IMR-90 (cell line): ENCODE data around the gene IL18BP. TPM values are rescaled to one million over a fixed set of nuclear protein-coding genes. Genes with fewer than 3 reads are reported as not detected.
A peak's percentile ranks its signal among the peaks of the same experiment; 100 is the strongest.

Experiments
- ATAC-seq: fragments of 200-7000 bp; cut with Tn5 transposase; 2 replicates; pipeline ENCODE4 v1.9.1; 2020; ENCODE audit warnings: low read depth, mild to moderate bottlenecking, moderate library complexity
- BruUV-seq: library from RNA; stranded (reverse); fragments of 400-500 nt; replicated peaks from 2 replicates; lab custom pipeline; 2021; lab: Mats Ljungman, UMichigan
- CTCF ChIA-PET: fragments of 300-600 bp; formaldehyde crosslinking; extraction: SDS; loops from one replicate; lab custom pipeline; 2021; ENCODE audit warnings: antibody characterized with exemption; lab: Yijun Ruan, JAX
- POLR2A ChIA-PET: fragments of 300-600 bp; sonication (Branson Sonifier 250); formaldehyde crosslinking; loops from one replicate; lab custom pipeline; 2022; ENCODE audit warnings: antibody characterized with exemption; ENCODE audit not compliant: unreplicated experiment; lab: Charles Lee
- DNase-seq: peaks from one replicate; pipeline ENCODE4 v3.0.0; 2013
- H2AFZ ChIP-seq: replicated peaks from 2 replicates; pipeline ENCODE3; 2013; ENCODE audit warnings: low read length, mild to moderate bottlenecking; ENCODE audit not compliant: poor library complexity
- H2AK5ac ChIP-seq: 2 replicates; pipeline ENCODE4 v1.6.1; 2013; ENCODE audit warnings: low read depth, low read length, inconsistent platforms
- H2AK9ac ChIP-seq: replicated peaks from 2 replicates; pipeline ENCODE3; 2013; ENCODE audit warnings: mild to moderate bottlenecking, low read depth, low read length, moderate library complexity; ENCODE audit not compliant: poor library complexity
- H2BK120ac ChIP-seq: 2 replicates; pipeline ENCODE4 v1.6.1; 2013; ENCODE audit warnings: low read depth, low read length, inconsistent platforms
- H2BK15ac ChIP-seq: 3 replicates; pipeline ENCODE4 v1.6.1; 2013; ENCODE audit warnings: low read depth, low read length, inconsistent platforms
- H2BK20ac ChIP-seq: 2 replicates; pipeline ENCODE4 v1.6.1; 2013; ENCODE audit warnings: low read depth, mild to moderate bottlenecking, inconsistent platforms, low read length, moderate library complexity
- H2BK5ac ChIP-seq: 2 replicates; pipeline ENCODE4 v1.6.1; 2013; ENCODE audit warnings: mild to moderate bottlenecking, low read depth, low read length, inconsistent platforms; ENCODE audit not compliant: poor library complexity, severe bottlenecking
- H3K14ac ChIP-seq: replicated peaks from 2 replicates; pipeline ENCODE4 v1.6.1; 2013; ENCODE audit warnings: low read depth, low read length, inconsistent platforms
- H3K18ac ChIP-seq: 2 replicates; pipeline ENCODE4 v1.6.1; 2013; ENCODE audit warnings: low read depth, low read length, control low read depth
- H3K23ac ChIP-seq: 2 replicates; pipeline ENCODE4 v1.6.1; 2013; ENCODE audit warnings: low read depth, low read length, inconsistent platforms
- H3K27ac ChIP-seq: 2 replicates; pipeline ENCODE4 v1.5.1; 2013; ENCODE audit warnings: mild to moderate bottlenecking, control low read depth, low read length; ENCODE audit not compliant: insufficient read depth
- H3K27me3 ChIP-seq: 2 replicates; pipeline ENCODE4 v1.6.1; 2013; ENCODE audit warnings: low read length; ENCODE audit not compliant: control insufficient read depth, insufficient read depth
- H3K36me3 ChIP-seq: 2 replicates; pipeline ENCODE4 v1.6.1; 2013; ENCODE audit warnings: low read length, mixed read lengths; ENCODE audit not compliant: control insufficient read depth, insufficient read depth
- H3K4ac ChIP-seq: 2 replicates; pipeline ENCODE4 v1.6.1; 2013; ENCODE audit warnings: low read depth, low read length, inconsistent platforms
- H3K4me1 ChIP-seq: 2 replicates; pipeline ENCODE4 v1.6.1; 2013; ENCODE audit warnings: low read length, mixed read lengths; ENCODE audit not compliant: control insufficient read depth, insufficient read depth
- H3K4me2 ChIP-seq: 2 replicates; pipeline ENCODE4 v1.6.1; 2013; ENCODE audit warnings: low read depth, mild to moderate bottlenecking, control low read depth, low read length, moderate library complexity
- H3K4me3 ChIP-seq: 2 replicates; pipeline ENCODE4 v1.5.1; 2013; ENCODE audit warnings: low read depth, mild to moderate bottlenecking, control low read depth, low read length, moderate library complexity; ENCODE audit not compliant: insufficient read depth
- H3K56ac ChIP-seq: 2 replicates; pipeline ENCODE4 v1.6.1; 2013; ENCODE audit warnings: low read length, inconsistent platforms; ENCODE audit not compliant: insufficient read depth; ENCODE audit errors: extremely low read depth
- H3K79me1 ChIP-seq, 2 experiments: 2 replicates each; pipeline ENCODE4 v1.6.1; 2013; ENCODE audit warnings: low read length in 2 of 2, inconsistent platforms in 1 of 2, low read depth in 1 of 2
- H3K9ac ChIP-seq: 2 replicates; pipeline ENCODE4 v1.6.1; 2013; ENCODE audit warnings: low read depth, low read length, control low read depth
- H3K9me1 ChIP-seq: 2 replicates; pipeline ENCODE4 v1.6.1; 2013; ENCODE audit warnings: low read length, inconsistent platforms; ENCODE audit not compliant: insufficient read depth
- H3K9me3 ChIP-seq: 2 replicates; pipeline ENCODE4 v1.6.1; 2013; ENCODE audit warnings: low read length; ENCODE audit not compliant: control insufficient read depth, insufficient read depth
- H4K20me1 ChIP-seq: 2 replicates; pipeline ENCODE4 v1.6.1; 2013; ENCODE audit warnings: low read length, inconsistent platforms; ENCODE audit not compliant: insufficient read depth
- H4K5ac ChIP-seq: 2 replicates; pipeline ENCODE4 v1.6.1; 2013; ENCODE audit warnings: mild to moderate bottlenecking, low read depth, low read length, control low read depth
- H4K8ac ChIP-seq, 2 experiments: 2 replicates each; pipeline ENCODE4 v1.6.1; 2013; ENCODE audit warnings: low read depth in 2 of 2, low read length in 2 of 2, control low read depth in 1 of 2, inconsistent platforms in 1 of 2
- H4K91ac ChIP-seq: 2 replicates; pipeline ENCODE4 v1.6.1; 2013; ENCODE audit warnings: low read depth, low read length, inconsistent platforms; ENCODE audit not compliant: insufficient read depth
- MAFK ChIP-seq: IDR thresholded peaks from 2 replicates; pipeline ENCODE4 v1.6.1; 2012; ENCODE audit warnings: low read depth, low read length, improper control_type of control experiment
- NFE2L2 ChIP-seq: fragments of 150-350 bp; IDR thresholded peaks from 2 replicates; pipeline ENCODE4 v1.6.1; 2016; ENCODE audit warnings: low read depth, mild to moderate bottlenecking, low read length
- WGBS, 2 experiments: methylation state at CpG; one replicate each; pipeline versions ENCODE4 v1.1.5 to v1.1.7; 2013; ENCODE audit warnings: missing lambda C conversion rate in 2 of 2; ENCODE audit not compliant: insufficient read length in 1 of 2; ENCODE audit errors: extremely low coverage in 2 of 2; 5-methylcytosine and 5-hydroxymethylcytosine counted together
- dilution Hi-C: fragments of 300-500 bp; cut with HindIII; formaldehyde crosslinking; loops from one replicate; pipeline ENCODE4 v1.14.3; 2018; ENCODE audit warnings: low sequenced_read_pairs; ENCODE audit not compliant: unreplicated experiment
- in situ Hi-C: fragments of 300-500 bp; cut with MboI; formaldehyde crosslinking; loops from 3 replicates; pipeline ENCODE4 v1.14.3; 2019; ENCODE audit warnings: low sequenced_read_pairs, inconsistent platforms, mixed read lengths
- intact Hi-C: fragments of 100-400 bp; cut with micrococcal nuclease; formaldehyde crosslinking; loops from 2 replicates; pipeline ENCODE4 v1.10.0; 2022
- polyA plus RNA-seq, 3 experiments: library from polyadenylated mRNA; depleted of rRNA; stranded (reverse); fragments of >200 nt; gene quantifications; 2 replicates each; pipeline ENCODE4 v1.2.3, GENCODE V29; 2012; ENCODE audit warnings: low replicate concordance in 1 of 3
- total RNA-seq: library from RNA; depleted of rRNA; stranded (reverse); fragments of >200 nt; gene quantifications from 2 replicates; pipeline ENCODE4 v1.2.3, GENCODE V29; 2012

The IL18BP gene
- total and polyA plus RNA-seq, 2 of the 4 experiments (the other 2 are of a cell fraction): 0.90 to 3.2 TPM

GRCh38 chr11:71971680-71972079, 27.0 kb upstream of the IL18BP start:
- Histone ChIP-seq H4K20me1 (no peaks in the 10 kb centered on the region; the same call in 1 of the 2 replicates), H2BK15ac (no peak overlapping the region), H4K91ac (no peak overlapping the region), H3K56ac (no peak overlapping the region), H3K4me3 (no peak overlapping the region), H3K4me1 (0 out of 2 replicates have a peak, but pooled peaks cover 2% of the 10 kb centered on the region), H3K9me3 (no peaks in the 10 kb centered on the region), H3K27ac (no peak overlapping the region), H3K4me2 (no peak overlapping the region), H4K5ac (no peak overlapping the region), H4K8ac (no peak overlapping the region), H2BK20ac (no peak overlapping the region), H2BK5ac (no peak overlapping the region), H2AFZ (no peak overlapping the region), H3K23ac (no peak overlapping the region), H2AK5ac (no peak overlapping the region), H2BK120ac (no peak overlapping the region), H2AK9ac (no peak overlapping the region), H3K14ac (no peak overlapping the region), H3K9me1 (no peaks in the 10 kb centered on the region; the same call in 1 of the 2 replicates), H3K36me3 (peaks cover 10% of the 10 kb centered on the region; the same call in 1 of the 2 replicates), H3K27me3 (no peaks in the 10 kb centered on the region), H3K4ac (no peak overlapping the region), H3K18ac (no peak overlapping the region), H3K79me1 (peaks cover 4 to 16% of the 10 kb centered on the region in 2 experiments; a peak in 2 of 4 replicates), H3K9ac (no peak overlapping the region)
- dilution Hi-C loops (no loop called here), in situ Hi-C loops (no loop called here), intact Hi-C loops (no loop called here)
- ChIA-PET CTCF (no interaction called here), POLR2A (no interaction called here)
- TF ChIP-seq NFE2L2 (no peak), MAFK (peak; percentile 100)
- no TSS peak for BruUV-seq
- DNase-seq (no peak), ATAC-seq (no peak)
- WGBS, 2 experiments: no CpG with 5 or more reads among the region's 2 CpGs
